Gastrocnemius medialis (tissue), 4 donors: ENCODE results near the gene NLGN1.

Experiments used
- CTCF ChIP-seq, 5 experiments: fragments of 450-650 bp in 3 of 5; fragments of 200-600 bp in 2 of 5; sonication (generic) in 2 of 5; IDR thresholded peaks in 4 of 5; conservative IDR thresholded peaks in 1 of 5; 1 replicate in 4 of 5; 2 replicates in 1 of 5; pipeline ENCODE4 v1.5.1; 2016 to 2019; ENCODE audit warnings: antibody characterized with exemption in 5 of 5, mild to moderate bottlenecking in 3 of 5, moderate library complexity in 3 of 5
- POLR2A ChIP-seq, 2 donors: fragments of 450-650 bp; IDR thresholded peaks; one replicate each; pipeline ENCODE4 v1.6.1; 2017; ENCODE audit warnings: antibody characterized with exemption in 2 of 2, mild to moderate bottlenecking in 2 of 2, moderate library complexity in 2 of 2

- TF ChIP-seq CTCF (IDR thresholded peaks at IDR 0.05 in 4 of 5, conservative IDR thresholded peaks at IDR 0.05 in 1 of 5), result no peak
- no peak for TF ChIP-seq POLR2A (IDR thresholded peaks at IDR 0.05)
Observed at GRCh38 chr3:174208161-174208560, 810.6 kb downstream of the NLGN1 start.
